Keratinocyte (primary cell): ENCODE measurements around the gene GPX5.

Experiments
- CTCF ChIP-seq, 3 experiments: IDR thresholded peaks in 1 of 3; conservative IDR thresholded peaks in 1 of 3; optimal IDR thresholded peaks in 1 of 3; 2 replicates in 2 of 3; 3 replicates in 1 of 3; pipeline versions ENCODE3 to v1.5.1; 2011; ENCODE audit warnings: low read length in 3 of 3, mild to moderate bottlenecking in 3 of 3, moderate library complexity in 2 of 3, control low read depth in 1 of 3, inconsistent platforms in 1 of 3; ENCODE audit not compliant: insufficient read depth in 2 of 3; ENCODE audit errors: extremely low read depth in 1 of 3
- EZH2 ChIP-seq: IDR thresholded peaks from one replicate; pipeline ENCODE4 v1.6.1; 2012; ENCODE audit warnings: inconsistent platforms, mild to moderate bottlenecking, low read length, moderate library complexity

GRCh38 chr6:28551891-28552666 is 26.4 kb downstream of the GPX5 start:
- no peak for TF ChIP-seq CTCF (optimal IDR thresholded peaks at IDR 0.05 in 1 of 3, IDR thresholded peaks at IDR 0.05 in 1 of 3, conservative IDR thresholded peaks at IDR 0.05 in 1 of 3; ENCODE audit: extremely low read depth in 1 of 3, insufficient read depth in 2 of 3, low read length in 3 of 3)
- TF ChIP-seq EZH2: no peak
